GM12874 (cell line): ENCODE results near the gene MEGF8.
A peak's percentile ranks its signal among the peaks of the same experiment; 100 is the strongest.

Experiments
- TF ChIP-seq, protein P1 (sequence below): IDR thresholded peaks from 2 replicates; pipeline ENCODE4 v1.5.1; 2011; ENCODE audit warnings: low read depth, mild to moderate bottlenecking, control low read depth, low read length, moderate library complexity; ENCODE audit not compliant: insufficient read depth

Gene MEGF8, protein sequence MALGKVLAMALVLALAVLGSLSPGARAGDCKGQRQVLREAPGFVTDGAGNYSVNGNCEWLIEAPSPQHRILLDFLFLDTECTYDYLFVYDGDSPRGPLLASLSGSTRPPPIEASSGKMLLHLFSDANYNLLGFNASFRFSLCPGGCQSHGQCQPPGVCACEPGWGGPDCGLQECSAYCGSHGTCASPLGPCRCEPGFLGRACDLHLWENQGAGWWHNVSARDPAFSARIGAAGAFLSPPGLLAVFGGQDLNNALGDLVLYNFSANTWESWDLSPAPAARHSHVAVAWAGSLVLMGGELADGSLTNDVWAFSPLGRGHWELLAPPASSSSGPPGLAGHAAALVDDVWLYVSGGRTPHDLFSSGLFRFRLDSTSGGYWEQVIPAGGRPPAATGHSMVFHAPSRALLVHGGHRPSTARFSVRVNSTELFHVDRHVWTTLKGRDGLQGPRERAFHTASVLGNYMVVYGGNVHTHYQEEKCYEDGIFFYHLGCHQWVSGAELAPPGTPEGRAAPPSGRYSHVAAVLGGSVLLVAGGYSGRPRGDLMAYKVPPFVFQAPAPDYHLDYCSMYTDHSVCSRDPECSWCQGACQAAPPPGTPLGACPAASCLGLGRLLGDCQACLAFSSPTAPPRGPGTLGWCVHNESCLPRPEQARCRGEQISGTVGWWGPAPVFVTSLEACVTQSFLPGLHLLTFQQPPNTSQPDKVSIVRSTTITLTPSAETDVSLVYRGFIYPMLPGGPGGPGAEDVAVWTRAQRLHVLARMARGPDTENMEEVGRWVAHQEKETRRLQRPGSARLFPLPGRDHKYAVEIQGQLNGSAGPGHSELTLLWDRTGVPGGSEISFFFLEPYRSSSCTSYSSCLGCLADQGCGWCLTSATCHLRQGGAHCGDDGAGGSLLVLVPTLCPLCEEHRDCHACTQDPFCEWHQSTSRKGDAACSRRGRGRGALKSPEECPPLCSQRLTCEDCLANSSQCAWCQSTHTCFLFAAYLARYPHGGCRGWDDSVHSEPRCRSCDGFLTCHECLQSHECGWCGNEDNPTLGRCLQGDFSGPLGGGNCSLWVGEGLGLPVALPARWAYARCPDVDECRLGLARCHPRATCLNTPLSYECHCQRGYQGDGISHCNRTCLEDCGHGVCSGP (N-terminal part only)

DNA sequence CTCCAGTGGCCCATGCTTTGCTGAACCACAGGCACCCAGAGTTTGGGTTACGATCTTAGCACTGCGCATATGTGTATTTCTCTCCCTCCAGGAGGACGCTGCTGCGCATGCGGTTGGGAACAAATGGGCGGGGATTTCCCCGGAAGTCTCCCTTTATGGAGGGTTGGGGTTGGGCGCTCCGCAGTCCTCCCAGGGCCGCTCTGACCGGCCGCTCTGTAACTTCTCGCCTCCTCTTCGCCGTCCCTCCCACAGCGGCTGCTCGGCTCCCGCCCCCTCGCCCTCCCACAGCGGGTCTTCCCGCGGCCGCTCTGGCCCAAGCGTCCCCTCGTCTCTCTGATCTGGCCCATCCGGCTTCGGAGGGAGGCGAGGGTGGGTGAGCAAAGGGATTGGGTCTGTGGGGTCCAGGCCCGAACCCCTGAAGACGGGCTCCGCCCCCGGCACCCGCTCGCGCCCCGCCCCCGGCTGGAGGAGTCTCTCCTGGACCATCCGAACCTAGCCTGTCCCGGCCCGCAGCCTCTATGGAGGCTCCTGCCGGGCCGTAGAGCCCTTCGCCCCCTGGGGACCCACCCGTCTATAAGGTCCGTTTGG is at the start of gene MEGF8:
Gene MEGF8 (plus strand): TSS at position 328 of the 588 bp plus-strand sequence. CDS start 609 bp downstream, outside the sequence.
- TF ChIP-seq, protein P1, sequence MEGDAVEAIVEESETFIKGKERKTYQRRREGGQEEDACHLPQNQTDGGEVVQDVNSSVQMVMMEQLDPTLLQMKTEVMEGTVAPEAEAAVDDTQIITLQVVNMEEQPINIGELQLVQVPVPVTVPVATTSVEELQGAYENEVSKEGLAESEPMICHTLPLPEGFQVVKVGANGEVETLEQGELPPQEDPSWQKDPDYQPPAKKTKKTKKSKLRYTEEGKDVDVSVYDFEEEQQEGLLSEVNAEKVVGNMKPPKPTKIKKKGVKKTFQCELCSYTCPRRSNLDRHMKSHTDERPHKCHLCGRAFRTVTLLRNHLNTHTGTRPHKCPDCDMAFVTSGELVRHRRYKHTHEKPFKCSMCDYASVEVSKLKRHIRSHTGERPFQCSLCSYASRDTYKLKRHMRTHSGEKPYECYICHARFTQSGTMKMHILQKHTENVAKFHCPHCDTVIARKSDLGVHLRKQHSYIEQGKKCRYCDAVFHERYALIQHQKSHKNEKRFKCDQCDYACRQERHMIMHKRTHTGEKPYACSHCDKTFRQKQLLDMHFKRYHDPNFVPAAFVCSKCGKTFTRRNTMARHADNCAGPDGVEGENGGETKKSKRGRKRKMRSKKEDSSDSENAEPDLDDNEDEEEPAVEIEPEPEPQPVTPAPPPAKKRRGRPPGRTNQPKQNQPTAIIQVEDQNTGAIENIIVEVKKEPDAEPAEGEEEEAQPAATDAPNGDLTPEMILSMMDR = peak; percentile 85

DNA sequence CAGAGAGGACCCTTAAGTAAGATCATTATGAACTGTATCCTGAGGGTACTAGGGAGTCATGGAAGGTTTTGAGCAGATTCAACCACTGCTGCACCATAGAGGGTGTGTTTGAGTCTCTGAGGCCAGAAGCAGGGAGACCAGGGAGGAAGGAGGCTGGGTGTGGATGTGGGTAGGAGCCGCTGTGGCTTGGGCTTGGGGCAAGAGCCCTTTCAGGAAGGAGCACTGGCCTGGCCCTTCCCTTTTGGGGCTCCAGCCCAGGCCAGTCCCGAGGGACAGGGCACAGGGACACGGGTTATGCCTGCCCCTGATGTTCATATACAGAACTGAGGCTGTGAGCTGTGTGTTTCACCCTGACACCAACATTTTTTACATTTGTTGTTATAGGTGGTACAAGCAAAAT is 49.2 kb upstream of the MEGF8 start:
- TF ChIP-seq, protein P1 = no peak

DNA sequence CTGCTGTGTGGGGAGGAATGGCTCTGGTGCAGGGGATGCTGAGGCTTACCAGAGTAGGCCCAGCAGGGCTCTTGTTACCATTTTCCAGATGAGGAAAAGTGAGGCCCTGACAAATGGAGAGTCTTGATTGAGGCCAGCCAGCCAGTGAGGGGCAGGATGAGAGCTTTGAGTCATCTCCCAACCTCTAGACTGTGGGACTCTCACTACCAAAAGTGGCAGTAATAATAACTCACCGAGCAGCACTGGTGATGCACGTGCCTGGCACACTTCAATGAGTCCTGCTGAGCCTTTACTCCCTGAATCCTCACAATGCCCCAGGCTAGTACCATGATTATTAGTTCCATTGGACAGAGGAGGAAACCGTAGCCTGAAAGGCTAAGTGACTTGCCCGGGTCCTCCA is 48.6 kb upstream of the MEGF8 start:
- TF ChIP-seq, protein P1 = no peak

DNA sequence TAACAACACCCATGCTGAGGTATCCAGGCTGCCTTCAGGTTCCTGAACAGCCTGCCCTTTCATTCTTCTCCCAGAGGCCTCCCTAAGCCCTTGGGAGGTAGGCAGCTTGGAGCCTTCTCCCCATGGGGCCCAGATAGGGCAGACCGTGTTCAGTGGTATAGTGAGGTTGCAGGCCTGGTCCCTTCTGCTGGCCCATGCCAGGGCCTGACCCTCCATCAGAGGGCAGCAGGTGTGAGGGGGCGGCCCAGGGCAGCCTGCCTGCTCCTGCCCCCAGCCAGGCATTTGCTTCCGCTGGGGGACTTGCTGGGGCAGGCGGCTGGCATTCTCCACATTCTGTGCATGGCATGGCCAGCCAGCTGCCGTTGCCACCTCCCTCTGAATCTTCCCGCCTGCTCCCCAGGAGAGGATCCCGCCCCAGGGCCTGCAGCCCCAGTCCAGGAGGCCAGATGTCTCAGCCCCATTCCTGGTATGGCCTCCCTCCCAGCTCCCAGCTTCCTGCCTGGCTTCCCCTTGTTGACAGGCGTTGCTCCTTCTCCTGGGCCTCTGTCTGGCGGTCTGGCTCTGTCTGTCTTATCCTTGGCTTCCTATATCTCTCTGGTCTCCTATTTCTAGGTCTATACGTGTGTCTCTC is 47.5 kb upstream of the MEGF8 start:
- TF ChIP-seq, protein P1 = no peak

DNA sequence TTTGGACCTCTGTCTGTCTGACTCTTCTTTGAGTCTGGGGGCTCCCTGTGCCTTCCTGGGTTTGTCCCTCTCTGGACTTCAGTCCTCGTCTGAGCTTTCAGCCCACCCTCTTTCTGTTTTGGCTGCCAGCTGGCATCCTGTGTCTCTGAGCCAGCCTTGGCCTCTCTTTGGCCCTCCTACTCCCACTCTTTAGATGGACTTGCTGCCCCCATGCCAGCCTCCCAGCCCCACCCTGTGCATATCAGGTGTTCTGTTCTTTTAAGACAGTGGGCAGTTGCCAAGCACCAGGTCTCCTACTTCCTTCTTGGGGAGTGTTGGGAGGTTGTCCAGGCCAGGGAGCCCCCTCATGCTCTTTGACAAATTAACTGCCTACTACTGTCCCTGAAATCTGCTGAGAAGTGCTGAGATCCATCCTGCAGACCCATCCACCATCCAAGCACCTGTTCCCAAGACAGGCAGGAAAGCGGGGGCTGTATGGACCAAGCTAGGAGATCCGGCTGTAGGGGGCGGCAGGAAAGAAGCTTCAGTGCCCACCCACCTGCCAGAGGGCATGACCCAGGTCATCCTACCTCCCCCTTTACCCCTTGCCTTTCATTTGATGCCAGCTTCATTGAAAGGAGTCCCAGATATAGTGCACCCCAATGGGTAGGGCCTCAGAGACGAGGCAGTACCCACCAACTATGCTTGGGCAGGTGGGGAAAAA is 46.8 kb upstream of the MEGF8 start:
- TF ChIP-seq, protein P1 = no peak

DNA sequence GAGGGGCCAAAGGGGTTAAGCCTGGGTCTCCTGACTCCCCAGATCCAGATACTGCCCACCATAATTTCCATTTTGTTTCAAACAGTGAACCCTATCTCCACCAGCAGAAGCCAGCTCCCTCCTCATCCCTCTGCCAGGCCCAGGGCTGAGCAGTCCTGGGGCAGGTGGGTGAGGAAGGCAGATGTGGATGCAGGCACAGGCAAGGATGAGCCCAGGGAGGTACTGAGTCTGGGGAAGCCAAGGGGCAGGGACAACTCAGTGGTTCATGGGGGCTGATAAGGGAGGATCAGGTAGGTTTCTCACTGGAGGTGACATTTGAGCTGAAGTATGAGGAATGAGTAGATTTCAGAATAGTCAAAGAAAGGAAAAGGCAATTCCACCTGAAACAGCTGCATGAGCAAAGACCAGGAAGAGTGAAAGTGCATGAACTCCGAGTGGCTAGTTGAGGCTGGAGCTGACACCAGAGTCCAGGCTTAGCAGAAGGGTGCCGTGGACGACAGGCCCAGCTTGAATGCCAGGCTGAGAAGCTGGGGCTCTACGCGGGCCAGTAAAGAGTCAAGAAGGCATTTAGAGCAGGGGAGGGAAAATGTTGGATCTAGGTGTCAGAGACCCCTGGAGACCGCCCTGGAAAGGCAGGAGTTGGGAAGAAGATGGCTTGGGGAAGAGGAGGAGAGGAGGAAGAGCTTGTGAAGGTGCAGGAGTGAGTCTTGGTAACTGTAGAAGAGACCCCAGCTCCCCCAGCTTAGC is 46.1 kb upstream of the MEGF8 start:
- TF ChIP-seq, protein P1 = no peak
